IMR-90 (cell line): ENCODE data around the gene SNED1. TPM values are rescaled to one million over a fixed set of nuclear protein-coding genes. Genes with fewer than 3 reads are reported as not detected.

Experiments
- ATAC-seq: fragments of 200-7000 bp; cut with Tn5 transposase; 2 replicates; pipeline ENCODE4 v1.9.1; 2020; ENCODE audit warnings: low read depth, mild to moderate bottlenecking, moderate library complexity
- BruUV-seq: library from RNA; stranded (reverse); fragments of 400-500 nt; replicated peaks from 2 replicates; lab custom pipeline; 2021; lab: Mats Ljungman, UMichigan
- CTCF ChIA-PET: fragments of 300-600 bp; formaldehyde crosslinking; extraction: SDS; loops from one replicate; lab custom pipeline; 2021; ENCODE audit warnings: antibody characterized with exemption; lab: Yijun Ruan, JAX
- POLR2A ChIA-PET: fragments of 300-600 bp; sonication (Branson Sonifier 250); formaldehyde crosslinking; loops from one replicate; lab custom pipeline; 2022; ENCODE audit warnings: antibody characterized with exemption; ENCODE audit not compliant: unreplicated experiment; lab: Charles Lee
- DNase-seq: peaks from one replicate; pipeline ENCODE4 v3.0.0; 2013
- H2AFZ ChIP-seq: replicated peaks from 2 replicates; pipeline ENCODE3; 2013; ENCODE audit warnings: low read length, mild to moderate bottlenecking; ENCODE audit not compliant: poor library complexity
- H2AK5ac ChIP-seq: 2 replicates; pipeline ENCODE4 v1.6.1; 2013; ENCODE audit warnings: low read depth, low read length, inconsistent platforms
- H2AK9ac ChIP-seq: replicated peaks from 2 replicates; pipeline ENCODE3; 2013; ENCODE audit warnings: mild to moderate bottlenecking, low read depth, low read length, moderate library complexity; ENCODE audit not compliant: poor library complexity
- H2BK120ac ChIP-seq: 2 replicates; pipeline ENCODE4 v1.6.1; 2013; ENCODE audit warnings: low read depth, low read length, inconsistent platforms
- H2BK15ac ChIP-seq: 3 replicates; pipeline ENCODE4 v1.6.1; 2013; ENCODE audit warnings: low read depth, low read length, inconsistent platforms
- H2BK20ac ChIP-seq: 2 replicates; pipeline ENCODE4 v1.6.1; 2013; ENCODE audit warnings: low read depth, mild to moderate bottlenecking, inconsistent platforms, low read length, moderate library complexity
- H2BK5ac ChIP-seq: 2 replicates; pipeline ENCODE4 v1.6.1; 2013; ENCODE audit warnings: mild to moderate bottlenecking, low read depth, low read length, inconsistent platforms; ENCODE audit not compliant: poor library complexity, severe bottlenecking
- H3K14ac ChIP-seq: replicated peaks from 2 replicates; pipeline ENCODE4 v1.6.1; 2013; ENCODE audit warnings: low read depth, low read length, inconsistent platforms
- H3K18ac ChIP-seq: 2 replicates; pipeline ENCODE4 v1.6.1; 2013; ENCODE audit warnings: low read depth, low read length, control low read depth
- H3K23ac ChIP-seq: 2 replicates; pipeline ENCODE4 v1.6.1; 2013; ENCODE audit warnings: low read depth, low read length, inconsistent platforms
- H3K27ac ChIP-seq: 2 replicates; pipeline ENCODE4 v1.5.1; 2013; ENCODE audit warnings: mild to moderate bottlenecking, control low read depth, low read length; ENCODE audit not compliant: insufficient read depth
- H3K27me3 ChIP-seq: 2 replicates; pipeline ENCODE4 v1.6.1; 2013; ENCODE audit warnings: low read length; ENCODE audit not compliant: control insufficient read depth, insufficient read depth
- H3K36me3 ChIP-seq: 2 replicates; pipeline ENCODE4 v1.6.1; 2013; ENCODE audit warnings: low read length, mixed read lengths; ENCODE audit not compliant: control insufficient read depth, insufficient read depth
- H3K4ac ChIP-seq: 2 replicates; pipeline ENCODE4 v1.6.1; 2013; ENCODE audit warnings: low read depth, low read length, inconsistent platforms
- H3K4me1 ChIP-seq: 2 replicates; pipeline ENCODE4 v1.6.1; 2013; ENCODE audit warnings: low read length, mixed read lengths; ENCODE audit not compliant: control insufficient read depth, insufficient read depth
- H3K4me2 ChIP-seq: 2 replicates; pipeline ENCODE4 v1.6.1; 2013; ENCODE audit warnings: low read depth, mild to moderate bottlenecking, control low read depth, low read length, moderate library complexity
- H3K4me3 ChIP-seq: 2 replicates; pipeline ENCODE4 v1.5.1; 2013; ENCODE audit warnings: low read depth, mild to moderate bottlenecking, control low read depth, low read length, moderate library complexity; ENCODE audit not compliant: insufficient read depth
- H3K56ac ChIP-seq: 2 replicates; pipeline ENCODE4 v1.6.1; 2013; ENCODE audit warnings: low read length, inconsistent platforms; ENCODE audit not compliant: insufficient read depth; ENCODE audit errors: extremely low read depth
- H3K79me1 ChIP-seq, 2 experiments: 2 replicates each; pipeline ENCODE4 v1.6.1; 2013; ENCODE audit warnings: low read length in 2 of 2, inconsistent platforms in 1 of 2, low read depth in 1 of 2
- H3K9ac ChIP-seq: 2 replicates; pipeline ENCODE4 v1.6.1; 2013; ENCODE audit warnings: low read depth, low read length, control low read depth
- H3K9me1 ChIP-seq: 2 replicates; pipeline ENCODE4 v1.6.1; 2013; ENCODE audit warnings: low read length, inconsistent platforms; ENCODE audit not compliant: insufficient read depth
- H3K9me3 ChIP-seq: 2 replicates; pipeline ENCODE4 v1.6.1; 2013; ENCODE audit warnings: low read length; ENCODE audit not compliant: control insufficient read depth, insufficient read depth
- H4K20me1 ChIP-seq: 2 replicates; pipeline ENCODE4 v1.6.1; 2013; ENCODE audit warnings: low read length, inconsistent platforms; ENCODE audit not compliant: insufficient read depth
- H4K5ac ChIP-seq: 2 replicates; pipeline ENCODE4 v1.6.1; 2013; ENCODE audit warnings: mild to moderate bottlenecking, low read depth, low read length, control low read depth
- H4K8ac ChIP-seq, 2 experiments: 2 replicates each; pipeline ENCODE4 v1.6.1; 2013; ENCODE audit warnings: low read depth in 2 of 2, low read length in 2 of 2, control low read depth in 1 of 2, inconsistent platforms in 1 of 2
- H4K91ac ChIP-seq: 2 replicates; pipeline ENCODE4 v1.6.1; 2013; ENCODE audit warnings: low read depth, low read length, inconsistent platforms; ENCODE audit not compliant: insufficient read depth
- BHLHE40 ChIP-seq: fragments of 150-350 bp; IDR thresholded peaks from 2 replicates; pipeline ENCODE4 v1.6.1; 2016; ENCODE audit warnings: mild to moderate bottlenecking, low read depth, low read length
- CHD1 ChIP-seq: IDR thresholded peaks from 2 replicates; pipeline ENCODE4 v1.6.1; 2012; ENCODE audit warnings: low read depth, low read length, improper control_type of control experiment
- ELK1 ChIP-seq: fragments of 150-350 bp; IDR thresholded peaks from 2 replicates; pipeline ENCODE4 v1.6.1; 2016; ENCODE audit warnings: low read depth, mild to moderate bottlenecking, low read length, moderate library complexity, borderline replicate concordance
- FOS ChIP-seq: fragments of 150-350 bp; IDR thresholded peaks from 2 replicates; pipeline ENCODE4 v1.6.1; 2016; ENCODE audit warnings: low read depth, low read length
- MAFK ChIP-seq: IDR thresholded peaks from 2 replicates; pipeline ENCODE4 v1.6.1; 2012; ENCODE audit warnings: low read depth, low read length, improper control_type of control experiment
- MAZ ChIP-seq: IDR thresholded peaks from 2 replicates; pipeline ENCODE4 v1.6.1; 2012; ENCODE audit warnings: low read depth, mild to moderate bottlenecking, low read length, improper control_type of control experiment, moderate library complexity, borderline replicate concordance
- MXI1 ChIP-seq: IDR thresholded peaks from 2 replicates; pipeline ENCODE4 v1.6.1; 2012; ENCODE audit warnings: low read depth, mild to moderate bottlenecking, low read length, moderate library complexity, borderline replicate concordance
- RCOR1 ChIP-seq: IDR thresholded peaks from 2 replicates; pipeline ENCODE4 v1.6.1; 2012; ENCODE audit warnings: mild to moderate bottlenecking, low read length, improper control_type of control experiment; ENCODE audit not compliant: insufficient replicate concordance
- RFX5 ChIP-seq: IDR thresholded peaks from 2 replicates; pipeline ENCODE4 v1.8.0; 2012; ENCODE audit warnings: low read depth, mild to moderate bottlenecking, low read length, moderate library complexity
- whole genome bisulfite sequencing, 2 experiments: methylation state at CpG; one replicate each; pipeline versions ENCODE4 v1.1.5 to v1.1.7; 2013; ENCODE audit warnings: missing lambda C conversion rate in 2 of 2; ENCODE audit not compliant: insufficient read length in 1 of 2; ENCODE audit errors: extremely low coverage in 2 of 2; 5-methylcytosine and 5-hydroxymethylcytosine counted together
- dilution Hi-C: fragments of 300-500 bp; cut with HindIII; formaldehyde crosslinking; loops from one replicate; pipeline ENCODE4 v1.14.3; 2018; ENCODE audit warnings: low sequenced_read_pairs; ENCODE audit not compliant: unreplicated experiment
- in situ Hi-C: fragments of 300-500 bp; cut with MboI; formaldehyde crosslinking; loops from 3 replicates; pipeline ENCODE4 v1.14.3; 2019; ENCODE audit warnings: low sequenced_read_pairs, inconsistent platforms, mixed read lengths
- intact Hi-C: fragments of 100-400 bp; cut with micrococcal nuclease; formaldehyde crosslinking; loops from 2 replicates; pipeline ENCODE4 v1.10.0; 2022
- polyA plus RNA-seq, 3 experiments: library from polyadenylated mRNA; depleted of rRNA; stranded (reverse); fragments of >200 nt; gene quantifications; 2 replicates each; pipeline ENCODE4 v1.2.3, GENCODE V29; 2012; ENCODE audit warnings: low replicate concordance in 1 of 3
- total RNA-seq: library from RNA; depleted of rRNA; stranded (reverse); fragments of >200 nt; gene quantifications from 2 replicates; pipeline ENCODE4 v1.2.3, GENCODE V29; 2012
- TF ChIP-seq, protein P1 (sequence below): conservative IDR thresholded peaks from 2 replicates; pipeline ENCODE4 v1.5.1; 2012; ENCODE audit warnings: mild to moderate bottlenecking, low read depth, low read length, improper control_type of control experiment

The SNED1 gene
- total and polyA plus RNA-seq, 2 of the 4 experiments (the other 2 are of a cell fraction), result 1.1 to 3.4 TPM

DNA sequence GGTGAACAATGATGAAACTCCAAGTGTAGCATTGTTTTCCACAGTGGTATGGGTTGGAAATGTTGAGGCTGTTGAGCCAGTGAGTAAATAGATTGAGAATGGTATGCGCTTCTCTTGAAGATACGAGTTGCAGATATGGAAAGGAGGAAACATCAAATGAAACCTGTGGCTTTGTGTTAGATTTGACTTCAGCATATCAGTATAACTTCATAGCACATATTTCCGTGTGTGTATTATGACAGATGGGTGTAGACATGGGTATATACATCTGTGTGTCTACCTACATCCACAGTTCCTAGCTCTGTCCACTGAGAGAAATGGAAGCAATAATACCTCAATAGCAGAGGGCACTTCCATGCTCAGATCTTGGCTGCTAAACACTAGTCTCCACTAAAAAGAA, 8.0 kb downstream of the SNED1 start:
- no CpG with 5 or more reads among the region's 3 CpGs for WGBS, 2 experiments
- no peaks in the 10 kb centered on the region for H3K27me3 ChIP-seq
- no peak overlapping the region for H3K4me3 ChIP-seq
- no peak overlapping the region for H4K5ac ChIP-seq
- in situ Hi-C loops, result no loop called here
- H3K9ac ChIP-seq, result no peak overlapping the region
- H2BK15ac ChIP-seq, result no peak overlapping the region
- H2BK5ac ChIP-seq, result no peak overlapping the region
- no peak overlapping the region for H4K8ac ChIP-seq
- H3K79me1 ChIP-seq, result peaks cover 0 to 5% of the 10 kb centered on the region in 2 experiments; a peak in 1 of 4 replicates
- H3K56ac ChIP-seq, result no peak overlapping the region
- no peak overlapping the region for H3K14ac ChIP-seq
- peaks cover 21% of the 10 kb centered on the region for H3K36me3 ChIP-seq
- no peak overlapping the region for H3K18ac ChIP-seq
- no peak for ATAC-seq
- no peak for DNase-seq
- H4K20me1 ChIP-seq, result no peaks in the 10 kb centered on the region
- H3K4ac ChIP-seq, result no peak overlapping the region
- no peak overlapping the region for H2AFZ ChIP-seq
- H2AK9ac ChIP-seq, result no peak overlapping the region
- peaks cover 13% of the 10 kb centered on the region; the same call in 1 of the 2 replicates for H3K4me1 ChIP-seq
- no peak overlapping the region for H2BK120ac ChIP-seq
- POLR2A ChIA-PET, result no interaction called here
- no peak overlapping the region for H2BK20ac ChIP-seq
- TF ChIP-seq BHLHE40 (no peak), MAFK (no peak), RFX5 (no peak), RCOR1 (no peak), MAZ (no peak), ELK1 (no peak), MXI1 (no peak), FOS (no peak), CHD1 (no peak)
- TF ChIP-seq, protein P1, sequence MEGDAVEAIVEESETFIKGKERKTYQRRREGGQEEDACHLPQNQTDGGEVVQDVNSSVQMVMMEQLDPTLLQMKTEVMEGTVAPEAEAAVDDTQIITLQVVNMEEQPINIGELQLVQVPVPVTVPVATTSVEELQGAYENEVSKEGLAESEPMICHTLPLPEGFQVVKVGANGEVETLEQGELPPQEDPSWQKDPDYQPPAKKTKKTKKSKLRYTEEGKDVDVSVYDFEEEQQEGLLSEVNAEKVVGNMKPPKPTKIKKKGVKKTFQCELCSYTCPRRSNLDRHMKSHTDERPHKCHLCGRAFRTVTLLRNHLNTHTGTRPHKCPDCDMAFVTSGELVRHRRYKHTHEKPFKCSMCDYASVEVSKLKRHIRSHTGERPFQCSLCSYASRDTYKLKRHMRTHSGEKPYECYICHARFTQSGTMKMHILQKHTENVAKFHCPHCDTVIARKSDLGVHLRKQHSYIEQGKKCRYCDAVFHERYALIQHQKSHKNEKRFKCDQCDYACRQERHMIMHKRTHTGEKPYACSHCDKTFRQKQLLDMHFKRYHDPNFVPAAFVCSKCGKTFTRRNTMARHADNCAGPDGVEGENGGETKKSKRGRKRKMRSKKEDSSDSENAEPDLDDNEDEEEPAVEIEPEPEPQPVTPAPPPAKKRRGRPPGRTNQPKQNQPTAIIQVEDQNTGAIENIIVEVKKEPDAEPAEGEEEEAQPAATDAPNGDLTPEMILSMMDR, result no peak
- CTCF ChIA-PET, result no interaction called here
- intact Hi-C loops, result no loop called here
- BruUV-seq, result no TSS peak
- H3K4me2 ChIP-seq, result no peak overlapping the region
- dilution Hi-C loops, result no loop called here
- no peak overlapping the region for H2AK5ac ChIP-seq
- no peak overlapping the region for H3K23ac ChIP-seq
- no peak overlapping the region for H3K27ac ChIP-seq
- H3K9me3 ChIP-seq, result peaks cover 18% of the 10 kb centered on the region
- peaks cover 8% of the 10 kb centered on the region; the same call in 1 of the 2 replicates for H3K9me1 ChIP-seq
- H4K91ac ChIP-seq, result no peak overlapping the region
